Urinary bladder (tissue), 4 donors: Measurements from ENCODE around the gene GLA. TPM values are rescaled to one million over a fixed set of nuclear protein-coding genes. Genes with fewer than 3 reads are reported as not detected.
A peak's percentile ranks its signal among the peaks of the same experiment; 100 is the strongest.

Experiments
- DNase-seq: peaks from one replicate; pipeline ENCODE4 v3.0.0-alpha.2; 2015; ENCODE audit errors: extremely low spot score
- H3K27ac ChIP-seq: one replicate; pipeline ENCODE4 v1.5.1; 2013; ENCODE audit warnings: low read depth, mild to moderate bottlenecking, moderate library complexity
- H3K36me3 ChIP-seq: one replicate; pipeline ENCODE4 v1.6.1; 2013; ENCODE audit warnings: mild to moderate bottlenecking, moderate library complexity; ENCODE audit not compliant: insufficient read depth
- H3K4me1 ChIP-seq: one replicate; pipeline ENCODE4 v1.6.1; 2013; ENCODE audit warnings: mild to moderate bottlenecking, moderate library complexity; ENCODE audit not compliant: insufficient read depth
- H3K4me3 ChIP-seq: one replicate; pipeline ENCODE4 v1.5.1; 2013; ENCODE audit warnings: low read depth, low read length
- WGBS: extraction: QIAGEN DNeasy Blood & Tissue Kit; methylation state at CpG from one replicate; pipeline ENCODE4 v1.1.7; 2013; 5-methylcytosine and 5-hydroxymethylcytosine counted together
- polyA plus RNA-seq: library from polyadenylated mRNA; stranded (reverse); fragments of 200-250 nt; gene quantifications from one replicate; pipeline ENCODE4 v1.2.3, GENCODE V29; 2013
- total RNA-seq: library from RNA; depleted of rRNA; stranded (reverse); fragments of >200 nt; gene quantifications from one replicate; pipeline ENCODE4 v1.2.3, GENCODE V29; 2014
- donor health status: healthy with polysubstance abuse.
- donor health status: healthy.

GLA gene
- total and polyA plus RNA-seq, 2 donors = 21.3 TPM

DNA sequence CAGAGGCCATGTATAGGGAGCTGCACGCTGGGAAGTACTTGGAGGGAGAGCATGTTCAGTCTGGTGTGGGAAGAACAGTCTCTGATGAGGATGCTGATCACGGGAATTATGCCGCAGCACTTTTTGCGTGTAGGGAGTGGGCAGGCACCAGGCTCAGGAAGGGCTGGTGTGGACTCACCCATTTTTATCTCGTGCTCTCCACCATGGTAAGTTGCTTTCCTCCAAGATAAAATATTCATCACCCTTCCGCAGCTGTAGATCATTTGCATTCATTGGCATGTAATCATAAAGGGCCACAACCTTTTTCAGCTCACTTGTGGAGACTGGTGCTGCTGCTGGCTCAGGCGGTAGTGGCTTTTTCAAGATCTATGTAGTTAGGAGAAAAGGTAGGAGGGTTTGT lies 47.3 kb downstream of the GLA start:
- no peak overlapping the region for H3K27ac ChIP-seq
- H3K4me3 ChIP-seq = no peak overlapping the region
- DNase-seq = no peak
- H3K4me1 ChIP-seq = no peaks in the 10 kb centered on the region
- H3K36me3 ChIP-seq = no peaks in the 10 kb centered on the region
- WGBS = 75% methylated on average over 7 of the region's 7 CpGs

DNA sequence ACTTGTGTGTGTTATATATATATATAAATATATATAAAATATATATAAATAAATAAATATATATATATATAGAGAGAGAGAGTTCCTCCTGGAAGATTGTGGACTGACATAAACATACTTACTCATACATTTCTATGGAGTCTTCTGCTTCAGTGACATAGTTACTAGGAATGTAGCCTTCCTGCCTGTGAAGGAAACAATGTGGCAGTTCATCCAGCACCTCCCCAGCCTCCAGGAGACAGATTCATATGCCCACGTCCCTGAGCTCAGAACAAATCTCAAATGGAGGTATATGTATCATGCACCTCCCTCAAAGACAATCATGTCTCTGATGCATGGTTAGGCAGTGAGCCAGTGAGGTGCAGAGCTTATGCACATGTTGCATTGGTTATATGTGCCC lies 47.8 kb downstream of the GLA start:
- Histone ChIP-seq H3K36me3 (no peaks in the 10 kb centered on the region), H3K27ac (no peak overlapping the region), H3K4me1 (no peaks in the 10 kb centered on the region), H3K4me3 (no peak overlapping the region)
- WGBS = 50% methylated on average over 1 of the region's 1 CpG
- no peak for DNase-seq

DNA sequence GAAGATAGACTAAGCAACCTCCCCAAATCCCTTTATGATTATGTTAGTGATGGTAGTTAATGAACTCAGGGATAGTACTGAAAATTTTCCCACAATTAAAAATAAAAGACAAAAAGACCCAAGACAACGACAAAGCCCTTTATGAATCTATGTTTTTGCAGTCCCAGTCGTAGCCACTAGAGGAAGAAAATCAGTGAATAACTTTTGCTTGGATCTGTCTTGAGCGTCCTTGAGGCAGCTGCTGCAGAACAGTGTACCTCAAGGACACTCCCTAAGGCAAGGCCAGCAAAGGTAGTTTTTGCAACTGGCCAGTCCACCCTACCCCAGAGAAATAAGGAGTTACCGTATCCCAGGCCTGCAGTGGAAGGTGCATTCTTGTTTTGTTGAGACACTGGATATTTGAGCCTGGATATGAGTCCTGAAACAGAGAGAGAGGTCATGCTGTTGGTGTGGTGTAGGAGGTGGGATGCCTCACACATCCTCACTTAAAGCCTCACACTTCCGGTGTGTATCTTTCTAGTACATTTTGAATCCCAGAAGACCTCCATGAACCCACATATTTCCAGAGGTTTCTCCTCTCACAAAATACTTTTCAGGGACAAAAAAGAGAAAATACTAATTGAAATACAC lies 50.4 kb downstream of the GLA start:
- no peak for DNase-seq
- WGBS = 47% methylated on average over 5 of the region's 5 CpGs
- H3K36me3 ChIP-seq = no peaks in the 10 kb centered on the region
- no peak overlapping the region for H3K27ac ChIP-seq
- H3K4me1 ChIP-seq = no peaks in the 10 kb centered on the region
- H3K4me3 ChIP-seq = no peak overlapping the region

DNA sequence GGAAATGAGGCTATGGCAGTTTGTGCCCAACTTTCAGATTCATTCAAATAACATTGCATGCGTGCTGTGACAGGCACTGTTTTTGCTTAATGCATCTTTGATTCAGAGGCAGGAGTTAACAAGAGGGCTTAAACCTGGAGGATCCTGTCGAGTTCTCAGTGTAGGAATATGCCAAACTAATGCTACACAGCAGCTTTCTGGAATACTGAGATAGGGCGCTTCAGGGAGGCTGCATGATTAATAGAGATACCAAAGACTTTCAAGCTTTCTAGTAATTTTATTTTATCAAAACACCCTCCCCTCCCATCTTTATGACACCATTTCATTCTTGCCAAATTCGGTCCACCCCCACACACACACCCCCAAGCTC lies 58.5 kb downstream of the GLA start:
- WGBS = 27% methylated on average over 4 of the region's 4 CpGs
- no peaks in the 10 kb centered on the region for H3K4me1 ChIP-seq
- no peak overlapping the region for H3K27ac ChIP-seq
- DNase-seq = no peak
- peak overlapping the region; percentile 64 for H3K4me3 ChIP-seq
- H3K36me3 ChIP-seq = no peaks in the 10 kb centered on the region

DNA sequence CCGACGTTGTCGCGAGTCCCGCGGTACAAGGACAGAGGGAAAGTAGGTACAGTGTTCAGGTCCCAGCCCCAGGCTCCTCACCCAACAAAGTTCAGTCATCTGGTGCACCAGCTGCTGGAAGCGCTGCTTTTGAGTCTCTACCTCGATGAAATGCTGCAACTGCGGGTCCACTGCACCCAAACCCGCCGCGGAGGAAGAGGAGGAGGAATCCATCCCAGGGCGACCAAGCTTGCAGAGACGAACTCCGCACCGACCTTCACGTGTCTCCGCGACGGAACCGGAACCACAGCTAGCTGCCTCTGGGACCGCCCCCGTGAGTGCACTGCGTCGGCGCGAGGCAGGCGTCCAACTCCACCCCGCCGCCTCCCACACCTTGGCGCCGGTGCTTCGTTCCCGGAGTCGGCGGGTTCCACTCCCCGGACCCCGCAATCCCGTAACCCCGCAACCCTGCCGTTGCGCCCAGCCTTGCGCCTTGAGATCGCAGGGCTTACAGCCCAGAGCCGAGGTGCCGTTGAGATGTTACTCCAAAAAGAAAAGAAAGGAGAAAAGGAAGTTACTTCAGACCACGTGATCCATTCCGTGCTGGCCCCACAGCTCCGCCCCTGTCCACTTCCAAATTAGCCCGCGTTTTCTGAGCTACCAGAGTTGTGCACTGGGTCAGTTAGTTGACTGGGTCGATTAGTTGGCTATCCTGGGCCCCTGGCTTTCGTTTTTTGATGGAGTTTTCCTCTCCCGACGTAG lies 59.1 kb downstream of the GLA start, which contains the start of gene TIMM8A:
TIMM8A (minus strand) TSS at position 291 of the 741 bp plus-strand sequence; CDS start at position 213, 78 bp downstream.
- under 1% methylated on average over 55 of the region's 55 CpGs for WGBS

DNA sequence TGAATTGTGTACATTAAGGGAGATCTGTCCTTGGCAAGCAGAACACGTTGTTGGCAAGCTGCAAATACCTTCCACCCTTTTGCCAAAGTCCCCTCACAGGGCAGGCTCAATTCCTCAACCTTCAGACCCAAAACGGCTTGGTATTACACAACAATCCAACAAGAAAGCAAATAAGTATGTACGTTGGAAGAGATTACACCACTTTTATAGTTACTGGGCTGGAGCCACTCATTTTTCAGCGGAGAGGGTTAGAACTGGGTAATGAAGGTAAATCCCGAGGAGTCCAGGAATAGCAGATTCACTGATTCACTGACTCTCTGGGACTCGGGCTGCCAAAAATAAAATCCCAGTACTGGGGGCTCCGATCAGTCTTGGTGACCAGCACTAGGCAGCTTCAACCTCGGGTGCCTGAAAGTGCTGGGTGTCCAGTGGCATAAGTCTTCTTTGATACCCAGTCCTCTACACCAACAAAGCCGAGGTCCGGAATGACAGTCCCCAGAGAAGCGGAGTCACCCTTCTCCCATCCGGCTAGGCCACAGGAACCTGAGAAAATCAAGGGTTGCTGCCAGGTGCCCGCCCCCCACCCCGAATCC lies 59.8 kb downstream of the GLA start:
- WGBS = under 1% methylated on average over 14 of the region's 14 CpGs
- DNase-seq = no peak
- peak overlapping the region; percentile 64 for H3K4me3 ChIP-seq
- H3K36me3 ChIP-seq = no peaks in the 10 kb centered on the region
- H3K27ac ChIP-seq = peak overlapping the region; percentile 18
- H3K4me1 ChIP-seq = no peaks in the 10 kb centered on the region

More for the DNA sequence above, 59.1 kb downstream of the GLA start, which contains the start of gene TIMM8A:
- Histone ChIP-seq H3K27ac (peak within 1 kb of the TSS; percentile 90), H3K4me1 (no peaks in the 10 kb centered on the region), H3K36me3 (no peaks in the 10 kb centered on the region), H3K4me3 (peak within 1 kb of the TSS; percentile 64)
- peak; percentile 26 for DNase-seq

Other genes starting within 250 kb of the GLA start
- gene DRP2, start 188.1 kb downstream of the GLA start, total RNA-seq = 2.7 TPM
- 0.75 TPM for gene DRP2, start 188.1 kb downstream of the GLA start, polyA plus RNA-seq
- 0.26 TPM for gene TAF7L, start 116.6 kb downstream of the GLA start, total RNA-seq
- gene TAF7L, start 116.6 kb downstream of the GLA start, polyA plus RNA-seq = 0.13 TPM
- 4.6 TPM for gene TIMM8A, start 59.2 kb downstream of the GLA start, total RNA-seq
- 6.2 TPM for gene TIMM8A, start 59.2 kb downstream of the GLA start, polyA plus RNA-seq
- gene BTK, start 21.7 kb downstream of the GLA start, total RNA-seq = 7.6 TPM
- gene BTK, start 21.7 kb downstream of the GLA start, polyA plus RNA-seq = 3.9 TPM
- gene RPL36A, start 16.9 kb downstream of the GLA start, total RNA-seq = 808 TPM
- gene RPL36A, start 16.9 kb downstream of the GLA start, polyA plus RNA-seq = 1,560 TPM
- gene HNRNPH2, start 297 bp upstream of the GLA start, total RNA-seq = 60.4 TPM
- 86.2 TPM for gene HNRNPH2, start 297 bp upstream of the GLA start, polyA plus RNA-seq
- gene ARMCX4, start 77.5 kb upstream of the GLA start, total RNA-seq = 28.0 TPM
- gene ARMCX4, start 77.5 kb upstream of the GLA start, polyA plus RNA-seq = 11.5 TPM
- 71.3 TPM for gene ARMCX1, start 142.6 kb upstream of the GLA start, total RNA-seq
- 33.8 TPM for gene ARMCX1, start 142.6 kb upstream of the GLA start, polyA plus RNA-seq
- gene ARMCX6, start 210.1 kb upstream of the GLA start, total RNA-seq = 37.5 TPM
- gene ARMCX6, start 210.1 kb upstream of the GLA start, polyA plus RNA-seq = 35.1 TPM
- 111 TPM for gene ARMCX3, start 215.2 kb upstream of the GLA start, total RNA-seq
- 54.0 TPM for gene ARMCX3, start 215.2 kb upstream of the GLA start, polyA plus RNA-seq